ENCODE measurements around the gene RCCD1.

RCCD1 gene

DNA sequence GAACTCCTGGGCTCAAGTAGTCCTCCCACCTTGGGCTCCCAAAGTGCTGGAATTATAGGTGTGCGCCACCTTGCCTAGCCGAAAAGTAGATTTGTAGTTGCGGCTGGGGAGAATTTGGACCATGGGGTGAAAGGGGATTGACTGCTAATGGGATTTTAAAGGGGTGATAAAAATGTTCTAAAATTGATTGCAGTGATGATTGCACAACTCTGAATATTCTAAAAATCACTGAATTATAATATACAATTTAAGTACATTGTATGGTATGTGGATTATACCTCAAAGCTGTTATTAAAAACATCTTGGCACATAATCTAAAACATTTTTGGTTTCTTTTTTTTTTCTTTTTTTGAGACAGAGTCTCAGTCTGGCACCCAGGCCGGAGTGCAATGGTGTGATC lies 35.8 kb downstream of the RCCD1 start:
- Histone ChIP-seq H2AFZ (ENCODE audit: low read depth, low read length) (no peak overlapping the region), H3K23ac (ENCODE audit: low read length in 2 of 2) (no peak overlapping the region), H3K27ac (ENCODE audit: low read length, poor library complexity, severe bottlenecking) (no peak overlapping the region), H3K36me3 (ENCODE audit: control insufficient read depth in 1 of 2, insufficient read depth in 2 of 2, low read depth in 1 of 2, low read length in 2 of 2) (peaks cover 0 to 4% of the 10 kb centered on the region in 2 experiments), H3K18ac (ENCODE audit: low read depth in 1 of 2, low read length in 2 of 2) (no peak overlapping the region), H3K9ac (ENCODE audit: low read length) (no peak overlapping the region), H2AK5ac (ENCODE audit: low read length, severe bottlenecking) (no peak overlapping the region), H3K14ac (ENCODE audit: low read length in 2 of 2) (no peak overlapping the region), H3K4me1 (ENCODE audit: control insufficient read depth, insufficient read depth, low read depth, low read length) (peaks cover 2% of the 10 kb centered on the region), H3K27me3 (ENCODE audit: control insufficient read depth in 1 of 2, insufficient read depth in 1 of 2, low read length in 2 of 2) (no peaks in the 10 kb centered on the region), H3K9me3 (ENCODE audit: control insufficient read depth, low read length) (no peaks in the 10 kb centered on the region), H4K8ac (ENCODE audit: low read length) (no peak overlapping the region), H4K91ac (ENCODE audit: low read length) (no peak overlapping the region), H2BK12ac (ENCODE audit: low read length in 2 of 2) (no peak overlapping the region), H3K4me3 (ENCODE audit: insufficient read depth in 1 of 2, low read depth in 1 of 2, low read length in 2 of 2) (no peak overlapping the region), H2BK120ac (ENCODE audit: low read depth, low read length) (no peak overlapping the region), H2BK5ac (ENCODE audit: low read depth, low read length, poor library complexity, severe bottlenecking) (no peak overlapping the region), H3K4ac (ENCODE audit: low read depth in 1 of 2, low read length in 2 of 2) (no peak overlapping the region), H3K4me2 (ENCODE audit: low read length, poor library complexity, severe bottlenecking) (no peak overlapping the region), H2BK15ac (ENCODE audit: low read depth, poor library complexity, severe bottlenecking) (no peak overlapping the region), H3K79me1 (replicated peaks; ENCODE audit: low read length, poor library complexity, severe bottlenecking) (peaks cover 2% of the 10 kb centered on the region)
- 99% methylated on average over 3 of the region's 4 CpGs for WGBS
- no peak for DNase-seq

DNA sequence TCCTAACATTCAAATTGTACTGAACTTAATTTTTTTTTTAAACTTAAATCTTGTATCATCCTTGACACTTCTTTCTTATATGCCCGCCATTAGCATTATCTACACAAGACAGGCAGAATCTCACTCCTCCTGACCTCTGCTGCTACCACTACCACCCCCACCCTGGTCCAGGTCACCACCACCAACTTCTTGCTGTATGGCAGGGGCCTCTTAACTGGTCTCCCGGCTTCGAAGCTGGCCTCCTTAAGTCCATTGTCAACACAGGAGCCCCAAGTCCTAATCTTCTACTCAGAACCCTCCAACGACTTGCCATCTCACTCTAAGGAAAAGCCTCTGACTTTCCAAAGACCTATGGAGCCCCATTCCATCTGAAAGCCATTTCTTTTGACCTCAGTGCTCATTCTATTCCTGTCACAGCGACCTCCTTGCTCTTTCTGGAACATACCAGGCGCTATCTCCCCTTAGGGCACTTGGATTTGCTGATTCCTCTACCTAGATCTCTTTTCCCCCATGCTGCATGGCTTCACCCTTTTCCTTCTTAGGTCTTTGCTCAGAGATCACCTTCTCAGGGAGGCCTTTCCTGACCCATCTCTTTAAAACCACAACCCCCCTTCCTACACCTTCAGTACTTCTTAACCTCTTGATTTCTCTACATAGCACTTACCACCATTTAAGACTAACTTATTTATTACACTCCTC lies 37.1 kb downstream of the RCCD1 start:
- H3K36me3 ChIP-seq (ENCODE audit: control insufficient read depth in 1 of 2, insufficient read depth in 2 of 2, low read depth in 1 of 2, low read length in 2 of 2): peaks cover 0 to 4% of the 10 kb centered on the region in 2 experiments
- H3K4me1 ChIP-seq (ENCODE audit: control insufficient read depth, insufficient read depth, low read depth, low read length): no peaks in the 10 kb centered on the region
- H3K27me3 ChIP-seq (ENCODE audit: control insufficient read depth in 1 of 2, insufficient read depth in 1 of 2, low read length in 2 of 2): no peaks in the 10 kb centered on the region
- H2BK5ac ChIP-seq (ENCODE audit: low read depth, low read length, poor library complexity, severe bottlenecking): no peak overlapping the region
- H2BK120ac ChIP-seq (ENCODE audit: low read depth, low read length): no peak overlapping the region
- 96% methylated on average over 6 of the region's 6 CpGs for WGBS
- H2AK5ac ChIP-seq (ENCODE audit: low read length, severe bottlenecking): no peak overlapping the region
- H3K9me3 ChIP-seq (ENCODE audit: control insufficient read depth, low read length): no peaks in the 10 kb centered on the region
- H3K4me2 ChIP-seq (ENCODE audit: low read length, poor library complexity, severe bottlenecking): no peak overlapping the region
- peak overlapping the region; percentile 75 for H4K8ac ChIP-seq (ENCODE audit: low read length)
- no peak overlapping the region for H3K4me3 ChIP-seq (ENCODE audit: insufficient read depth in 1 of 2, low read depth in 1 of 2, low read length in 2 of 2)
- H3K14ac ChIP-seq (ENCODE audit: low read length in 2 of 2): no peak overlapping the region
- no peak overlapping the region for H3K4ac ChIP-seq (ENCODE audit: low read depth in 1 of 2, low read length in 2 of 2)
- no peak for DNase-seq
- no peak overlapping the region for H3K23ac ChIP-seq (ENCODE audit: low read length in 2 of 2)
- no peak overlapping the region for H2BK15ac ChIP-seq (ENCODE audit: low read depth, poor library complexity, severe bottlenecking)
- H3K27ac ChIP-seq (ENCODE audit: low read length, poor library complexity, severe bottlenecking): no peak overlapping the region
- H3K9ac ChIP-seq (ENCODE audit: low read length): no peak overlapping the region
- no peak overlapping the region for H4K91ac ChIP-seq (ENCODE audit: low read length)
- no peak overlapping the region for H3K18ac ChIP-seq (ENCODE audit: low read depth in 1 of 2, low read length in 2 of 2)
- peaks cover 2% of the 10 kb centered on the region for H3K79me1 ChIP-seq (replicated peaks; ENCODE audit: low read length, poor library complexity, severe bottlenecking)
- H2BK12ac ChIP-seq (ENCODE audit: low read length in 2 of 2): no peak overlapping the region
- no peak overlapping the region for H2AFZ ChIP-seq (ENCODE audit: low read depth, low read length)

DNA sequence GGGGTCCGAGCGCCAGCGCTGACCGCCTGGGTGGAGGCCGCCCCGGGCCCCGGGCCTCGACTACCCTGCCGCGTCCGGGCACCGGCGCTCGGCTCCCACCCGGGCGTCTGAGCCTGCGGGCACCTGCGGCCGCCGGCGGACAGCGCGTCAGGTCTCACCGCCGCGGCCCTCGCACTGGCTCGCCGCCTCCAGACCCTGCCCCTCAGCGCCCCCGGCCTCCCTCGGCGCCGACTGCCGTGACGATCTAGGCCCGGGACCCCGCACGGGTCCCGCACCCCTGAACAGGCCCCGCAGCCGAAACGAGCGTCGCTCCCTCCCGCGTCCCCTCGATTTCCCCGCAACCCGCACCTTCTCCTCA lies 39.4 kb downstream of the RCCD1 start:
- under 1% methylated on average over 27 of the region's 50 CpGs for WGBS
- no peak for DNase-seq
- H3K18ac ChIP-seq (ENCODE audit: low read depth in 1 of 2, low read length in 2 of 2): peak overlapping the region; percentile 61 to 82
- peaks cover 4% of the 10 kb centered on the region for H3K79me1 ChIP-seq (replicated peaks; ENCODE audit: low read length, poor library complexity, severe bottlenecking)
- H4K8ac ChIP-seq (ENCODE audit: low read length): peak overlapping the region; percentile 66
- H3K14ac ChIP-seq (ENCODE audit: low read length in 2 of 2): peak overlapping the region; percentile 61 to 77
- H2BK15ac ChIP-seq (ENCODE audit: low read depth, poor library complexity, severe bottlenecking): no peak overlapping the region
- peak overlapping the region; percentile 83 for H3K4me2 ChIP-seq (ENCODE audit: low read length, poor library complexity, severe bottlenecking)
- H3K36me3 ChIP-seq (ENCODE audit: control insufficient read depth in 1 of 2, insufficient read depth in 2 of 2, low read depth in 1 of 2, low read length in 2 of 2): peaks cover 9 to 19% of the 10 kb centered on the region in 2 experiments
- peak overlapping the region in 1 of 2 experiments; percentile 75 for H3K23ac ChIP-seq (ENCODE audit: low read length in 2 of 2)
- H3K27ac ChIP-seq (ENCODE audit: low read length, poor library complexity, severe bottlenecking): no peak overlapping the region
- H3K27me3 ChIP-seq (ENCODE audit: control insufficient read depth in 1 of 2, insufficient read depth in 1 of 2, low read length in 2 of 2): no peaks in the 10 kb centered on the region
- H2BK12ac ChIP-seq (ENCODE audit: low read length in 2 of 2): peak overlapping the region in 1 of 2 experiments; percentile 86
- no peak overlapping the region for H2AK5ac ChIP-seq (ENCODE audit: low read length, severe bottlenecking)
- H3K4ac ChIP-seq (ENCODE audit: low read depth in 1 of 2, low read length in 2 of 2): peak overlapping the region; percentile 53 to 58
- H2BK5ac ChIP-seq (ENCODE audit: low read depth, low read length, poor library complexity, severe bottlenecking): no peak overlapping the region
- H3K4me3 ChIP-seq (ENCODE audit: insufficient read depth in 1 of 2, low read depth in 1 of 2, low read length in 2 of 2): peak overlapping the region; percentile 98 to 100
- H4K91ac ChIP-seq (ENCODE audit: low read length): peak overlapping the region; percentile 80
- peak overlapping the region; percentile 60 for H2AFZ ChIP-seq (ENCODE audit: low read depth, low read length)
- peak overlapping the region; percentile 96 for H3K9ac ChIP-seq (ENCODE audit: low read length)
- no peaks in the 10 kb centered on the region for H3K9me3 ChIP-seq (ENCODE audit: control insufficient read depth, low read length)
- peak overlapping the region; percentile 55 for H2BK120ac ChIP-seq (ENCODE audit: low read depth, low read length)
- H3K4me1 ChIP-seq (ENCODE audit: control insufficient read depth, insufficient read depth, low read depth, low read length): no peaks in the 10 kb centered on the region

DNA sequence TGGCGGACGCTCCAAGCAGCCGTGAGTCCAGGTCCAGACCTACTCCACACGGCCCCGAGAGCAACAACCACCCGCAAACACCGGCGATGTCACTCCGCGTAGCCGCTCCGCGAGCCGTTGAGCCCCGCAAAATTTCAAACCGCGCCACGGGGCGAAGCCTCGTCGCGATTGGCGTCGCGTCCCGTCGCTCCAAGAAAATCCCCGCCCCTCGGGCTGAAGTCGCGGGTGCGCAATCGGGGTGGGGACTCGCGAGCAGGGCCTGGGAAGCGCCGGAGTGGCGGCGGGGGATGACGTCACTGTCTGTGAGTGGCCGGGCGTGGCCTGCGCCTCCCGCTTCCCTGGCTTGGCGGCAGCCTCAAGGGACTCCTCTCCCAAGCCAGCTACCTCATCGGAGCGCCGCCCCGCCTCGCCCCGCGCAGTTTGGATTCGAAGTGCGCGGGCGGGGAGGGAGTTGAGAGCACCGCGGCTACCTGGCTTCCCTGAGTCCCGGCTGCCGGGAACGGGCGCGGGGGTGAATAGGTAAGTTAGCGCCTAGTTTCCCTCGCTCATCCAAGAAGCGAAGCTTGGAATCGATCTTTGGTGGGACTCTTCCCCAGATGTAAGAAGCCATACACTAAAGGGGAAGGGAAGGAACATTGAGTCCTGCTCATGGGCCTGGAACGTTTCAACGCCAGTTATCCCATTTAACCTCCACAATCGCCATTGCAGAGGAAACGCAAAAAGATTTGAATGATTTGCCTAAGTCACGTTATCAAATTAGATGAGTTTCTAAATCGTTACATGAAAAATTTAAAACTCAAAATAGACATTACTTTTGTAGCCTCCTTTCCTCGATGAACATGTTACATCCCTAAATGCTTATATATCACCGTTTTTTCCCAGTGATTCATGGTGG lies 40.0 kb downstream of the RCCD1 start, which contains the start of gene PRC1:
TSS of gene PRC1 (minus strand) at position 119 of the 895 bp plus-strand sequence. CDS start at position 1, 118 bp downstream.
- Histone ChIP-seq H3K9ac (ENCODE audit: low read length) (peak within 1 kb of the TSS; percentile 96), H3K4me3 (ENCODE audit: insufficient read depth in 1 of 2, low read depth in 1 of 2, low read length in 2 of 2) (peak within 1 kb of the TSS; percentile 98 to 100), H4K8ac (ENCODE audit: low read length) (peak within 1 kb of the TSS; percentile 66), H3K4me2 (ENCODE audit: low read length, poor library complexity, severe bottlenecking) (peak within 1 kb of the TSS; percentile 89), H3K4me1 (ENCODE audit: control insufficient read depth, insufficient read depth, low read depth, low read length) (no peaks in the 10 kb centered on the region), H3K23ac (ENCODE audit: low read length in 2 of 2) (peak within 1 kb of the TSS in 1 of 2 experiments; percentile 75), H3K79me1 (replicated peaks; ENCODE audit: low read length, poor library complexity, severe bottlenecking) (peaks cover 4% of the 10 kb centered on the region), H2BK5ac (ENCODE audit: low read depth, low read length, poor library complexity, severe bottlenecking) (no peak within 1 kb of the TSS), H2BK120ac (ENCODE audit: low read depth, low read length) (peak within 1 kb of the TSS; percentile 55), H3K18ac (ENCODE audit: low read depth in 1 of 2, low read length in 2 of 2) (peak within 1 kb of the TSS; percentile 61 to 82), H2BK15ac (ENCODE audit: low read depth, poor library complexity, severe bottlenecking) (no peak within 1 kb of the TSS), H2BK12ac (ENCODE audit: low read length in 2 of 2) (peak within 1 kb of the TSS in 1 of 2 experiments; percentile 86), H3K27ac (ENCODE audit: low read length, poor library complexity, severe bottlenecking) (peak within 1 kb of the TSS; percentile 55), H3K14ac (ENCODE audit: low read length in 2 of 2) (peak within 1 kb of the TSS; percentile 61 to 77), H2AFZ (ENCODE audit: low read depth, low read length) (peak within 1 kb of the TSS; percentile 60), H3K36me3 (ENCODE audit: control insufficient read depth in 1 of 2, insufficient read depth in 2 of 2, low read depth in 1 of 2, low read length in 2 of 2) (peaks cover 14 to 26% of the 10 kb centered on the region in 2 experiments), H2AK5ac (ENCODE audit: low read length, severe bottlenecking) (no peak within 1 kb of the TSS), H4K91ac (ENCODE audit: low read length) (peak within 1 kb of the TSS; percentile 80), H3K9me3 (ENCODE audit: control insufficient read depth, low read length) (no peaks in the 10 kb centered on the region), H3K27me3 (ENCODE audit: control insufficient read depth in 1 of 2, insufficient read depth in 1 of 2, low read length in 2 of 2) (no peaks in the 10 kb centered on the region), H3K4ac (ENCODE audit: low read depth in 1 of 2, low read length in 2 of 2) (peak within 1 kb of the TSS; percentile 53 to 58)
- DNase-seq: peak; percentile 98
- WGBS: under 1% methylated on average over 51 of the region's 75 CpGs

All from mesenchymal stem cell (in vitro differentiated cells and primary cell).